ENCODE results near the gene TMEM45B. TPM values are rescaled to one million over a fixed set of nuclear protein-coding genes. Genes with fewer than 3 reads are reported as not detected.
"Not testable (repeated sequence)": the region's sequence is repeated elsewhere in the genome, so short reads cannot be mapped to it uniquely, and the experiment has no call there.

Gene TMEM45B
- total RNA-seq, 4 donors from 2014 or later: 0.11 to 0.66 TPM; not detected in 2

- WGBS: 53% methylated on average over 3 of the region's 3 CpGs
- H3K9me3 ChIP-seq: no peaks in the 10 kb centered on the region
- TF ChIP-seq EP300 (IDR thresholded peaks at IDR 0.05) (no peak), POLR2AphosphoS5 (IDR thresholded peaks at IDR 0.05) (no peak), CTCF (IDR thresholded peaks at IDR 0.05) (no peak), POLR2A (IDR thresholded peaks at IDR 0.05; ENCODE audit: low read depth) (no peak)
- H3K36me3 ChIP-seq: no peaks in the 10 kb centered on the region
- no peak overlapping the region for H3K4me3 ChIP-seq
- H3K27ac ChIP-seq (replicated peaks in 1 of 4): no peak overlapping the region
- intact Hi-C loops (cut with DNase I): no loop called here
- H3K27me3 ChIP-seq: no peaks in the 10 kb centered on the region
- no peak for DNase-seq (ENCODE audit: extremely low spot score)
- H3K4me1 ChIP-seq: no peaks in the 10 kb centered on the region
These were observed 30.1 kb upstream of the TMEM45B start for GRCh38 chr11:129785383-129786111.

GRCh38 chr11:129786112-129786416 is 29.6 kb upstream of the TMEM45B start:
- H3K36me3 ChIP-seq; intact Hi-C loops (cut with DNase I); H3K4me1 ChIP-seq; H3K27me3 ChIP-seq; DNase-seq (ENCODE audit: extremely low spot score); H3K4me3 ChIP-seq; H3K27ac ChIP-seq (replicated peaks in 1 of 4); H3K9me3 ChIP-seq: not testable (repeated sequence)
- WGBS: 88% methylated on average over 2 of the region's 2 CpGs

GRCh38 chr11:129787532-129788155 is 28.0 kb upstream of the TMEM45B start:
- WGBS: 69% methylated on average over 2 of the region's 2 CpGs
- peaks cover 0 to 3% (median 0%) of the 10 kb centered on the region in 4 donors for H3K27me3 ChIP-seq
- DNase-seq (ENCODE audit: extremely low spot score): no peak
- H3K27ac ChIP-seq (replicated peaks in 1 of 4): no peak overlapping the region
- no peaks in the 10 kb centered on the region for H3K4me1 ChIP-seq
- no peaks in the 10 kb centered on the region for H3K36me3 ChIP-seq
- H3K4me3 ChIP-seq: no peak overlapping the region
- intact Hi-C loops (cut with DNase I): no loop called here
- H3K9me3 ChIP-seq: no peaks in the 10 kb centered on the region
- TF ChIP-seq CTCF (IDR thresholded peaks at IDR 0.05): no peak
- TF ChIP-seq EP300 (IDR thresholded peaks at IDR 0.05): no peak
- no peak for TF ChIP-seq POLR2AphosphoS5 (IDR thresholded peaks at IDR 0.05)
- no peak for TF ChIP-seq POLR2A (IDR thresholded peaks at IDR 0.05; ENCODE audit: low read depth)

GRCh38 chr11:129788278-129788677 is 27.4 kb upstream of the TMEM45B start:
- TF ChIP-seq EP300 (IDR thresholded peaks at IDR 0.05) (no peak), CTCF (IDR thresholded peaks at IDR 0.05) (no peak), POLR2A (IDR thresholded peaks at IDR 0.05; ENCODE audit: low read depth) (no peak), POLR2AphosphoS5 (IDR thresholded peaks at IDR 0.05) (no peak)
- H3K27me3 ChIP-seq: peaks cover 0 to 3% (median 0%) of the 10 kb centered on the region in 4 donors
- 84% methylated on average over 2 of the region's 2 CpGs for WGBS
- no peak overlapping the region for H3K27ac ChIP-seq (replicated peaks in 1 of 4)
- no peaks in the 10 kb centered on the region for H3K36me3 ChIP-seq
- H3K4me1 ChIP-seq: no peaks in the 10 kb centered on the region
- no peak overlapping the region for H3K4me3 ChIP-seq
- DNase-seq (ENCODE audit: extremely low spot score): no peak
- intact Hi-C loops (cut with DNase I): no loop called here
- H3K9me3 ChIP-seq: no peaks in the 10 kb centered on the region

- intact Hi-C loops (cut with DNase I): no loop called here
- H3K27ac ChIP-seq (replicated peaks in 1 of 4): no peak overlapping the region
- DNase-seq (ENCODE audit: extremely low spot score): no peak
- no peak overlapping the region for H3K4me3 ChIP-seq
- peaks cover 0 to 3% (median 0%) of the 10 kb centered on the region in 4 donors for H3K27me3 ChIP-seq
- no peaks in the 10 kb centered on the region for H3K4me1 ChIP-seq
- TF ChIP-seq POLR2AphosphoS5 (IDR thresholded peaks at IDR 0.05) (no peak), POLR2A (IDR thresholded peaks at IDR 0.05; ENCODE audit: low read depth) (no peak), EP300 (IDR thresholded peaks at IDR 0.05) (no peak), CTCF (IDR thresholded peaks at IDR 0.05) (no peak)
- 53% methylated on average over 2 of the region's 2 CpGs for WGBS
- peaks cover 0 to 4% (median 0%) of the 10 kb centered on the region in 4 donors for H3K9me3 ChIP-seq
- H3K36me3 ChIP-seq: no peaks in the 10 kb centered on the region
These were observed 25.5 kb upstream of the TMEM45B start for GRCh38 chr11:129790106-129790505.

Data from esophagus muscularis mucosa (tissue), 4 donors.